Fibroblast of skin of right quadriceps (primary cell): ENCODE data around the gene SCGB1C2.
A peak's percentile ranks its signal among the peaks of the same experiment; 100 is the strongest.
"Not testable (repeated sequence)": the region's sequence is repeated elsewhere in the genome, so short reads cannot be mapped to it uniquely, and the experiment has no call there.

ENCODE experiments used
- DNase-seq: peaks from one replicate; pipeline ENCODE4 v3.0.0-alpha.2; 2013

SCGB1C2 gene

GRCh38 chr17:149231-149630, 11.9 kb downstream of the SCGB1C2 start:
- no peak for DNase-seq

GRCh38 chr17:149897-150584, 12.7 kb downstream of the SCGB1C2 start:
- no peak for DNase-seq

- no peak for DNase-seq
These were observed 13.6 kb downstream of the SCGB1C2 start for GRCh38 chr17:151004-151403.

- no peak for DNase-seq
These were observed 14.8 kb downstream of the SCGB1C2 start for GRCh38 chr17:151886-152859.

- DNase-seq, result no peak
These were observed 15.6 kb downstream of the SCGB1C2 start for GRCh38 chr17:152860-153420.

GRCh38 chr17:153851-154250, 16.5 kb downstream of the SCGB1C2 start:
- DNase-seq, result no peak

GRCh38 chr17:155576-155975, 18.2 kb downstream of the SCGB1C2 start:
- DNase-seq, result no peak

- DNase-seq, result no peak
These were observed 18.8 kb downstream of the SCGB1C2 start for GRCh38 chr17:156094-156621.

GRCh38 chr17:156946-157345, 19.6 kb downstream of the SCGB1C2 start:
- DNase-seq, result no peak

GRCh38 chr17:157901-158300, 20.5 kb downstream of the SCGB1C2 start:
- DNase-seq, result no peak

GRCh38 chr17:158379-158778, 21.0 kb downstream of the SCGB1C2 start:
- no peak for DNase-seq

GRCh38 chr17:159609-160008, 22.2 kb downstream of the SCGB1C2 start:
- DNase-seq, result no peak

- no peak for DNase-seq
These were observed 23.0 kb downstream of the SCGB1C2 start for GRCh38 chr17:160336-160735.

- no peak for DNase-seq
These were observed 24.1 kb downstream of the SCGB1C2 start for GRCh38 chr17:161481-161880.

- DNase-seq, result no peak
These were observed 25.3 kb downstream of the SCGB1C2 start for GRCh38 chr17:162689-163088.

GRCh38 chr17:163514-164098, 26.2 kb downstream of the SCGB1C2 start:
- no peak for DNase-seq

GRCh38 chr17:164303-165235, 27.2 kb downstream of the SCGB1C2 start:
- DNase-seq, result peak; percentile 26

GRCh38 chr17:165939-166338, 28.6 kb downstream of the SCGB1C2 start:
- no peak for DNase-seq

GRCh38 chr17:168614-169013, 31.2 kb downstream of the SCGB1C2 start:
- not testable (repeated sequence) for DNase-seq

GRCh38 chr17:170130-170670, 32.8 kb downstream of the SCGB1C2 start:
- DNase-seq, result no peak

- DNase-seq, result no peak
These were observed 34.5 kb downstream of the SCGB1C2 start for GRCh38 chr17:171871-172270.

GRCh38 chr17:172401-172800, 35.0 kb downstream of the SCGB1C2 start:
- no peak for DNase-seq
